Epithelial cell of proximal tubule (primary cell): ENCODE results near the gene CAPZB. TPM values are rescaled to one million over a fixed set of nuclear protein-coding genes. Genes with fewer than 3 reads are reported as not detected.
A peak's percentile ranks its signal among the peaks of the same experiment; 100 is the strongest.

ENCODE experiments used
- DNase-seq: peaks from one replicate; pipeline ENCODE4 v3.0.0-alpha.2; 2011; ENCODE audit warnings: low read depth
- H3K4me3 ChIP-seq: 2 replicates; pipeline ENCODE4 v1.5.1; 2011; ENCODE audit warnings: low read depth, mild to moderate bottlenecking, low read length
- CTCF ChIP-seq: conservative IDR thresholded peaks from 2 replicates; pipeline ENCODE4 v1.5.1; 2012; ENCODE audit warnings: low read depth, mild to moderate bottlenecking, low read length
- total RNA-seq: library from RNA; depleted of rRNA; stranded (reverse); fragments of >200 nt; gene quantifications from 2 replicates; pipeline ENCODE4 v1.2.3, GENCODE V29; 2015

CAPZB gene
- total RNA-seq, 1 donor from 2014 or later = 74.9 TPM

DNA sequence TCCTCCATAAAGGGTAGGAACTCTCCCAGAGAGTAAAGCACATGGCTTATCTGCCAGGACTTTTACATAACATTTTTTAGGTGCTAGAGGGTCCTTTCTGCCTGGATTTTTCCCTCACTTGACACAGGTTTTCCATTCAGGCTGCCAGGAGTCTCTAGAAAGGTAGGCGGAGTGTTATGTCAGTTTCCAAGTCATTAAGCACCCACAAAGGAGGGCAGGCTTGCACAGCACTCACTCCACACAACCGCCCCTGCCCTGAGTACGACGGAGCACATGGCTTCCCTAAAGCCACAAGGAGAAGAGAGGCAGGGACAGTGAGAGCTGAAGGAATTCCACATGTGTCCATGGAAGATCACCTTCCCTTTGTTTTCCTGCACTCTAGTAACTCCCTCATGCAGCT, 55.7 kb downstream of the CAPZB start:
- TF ChIP-seq CTCF = no peak
- no peak overlapping the region for H3K4me3 ChIP-seq
- DNase-seq = peak; percentile 31

DNA sequence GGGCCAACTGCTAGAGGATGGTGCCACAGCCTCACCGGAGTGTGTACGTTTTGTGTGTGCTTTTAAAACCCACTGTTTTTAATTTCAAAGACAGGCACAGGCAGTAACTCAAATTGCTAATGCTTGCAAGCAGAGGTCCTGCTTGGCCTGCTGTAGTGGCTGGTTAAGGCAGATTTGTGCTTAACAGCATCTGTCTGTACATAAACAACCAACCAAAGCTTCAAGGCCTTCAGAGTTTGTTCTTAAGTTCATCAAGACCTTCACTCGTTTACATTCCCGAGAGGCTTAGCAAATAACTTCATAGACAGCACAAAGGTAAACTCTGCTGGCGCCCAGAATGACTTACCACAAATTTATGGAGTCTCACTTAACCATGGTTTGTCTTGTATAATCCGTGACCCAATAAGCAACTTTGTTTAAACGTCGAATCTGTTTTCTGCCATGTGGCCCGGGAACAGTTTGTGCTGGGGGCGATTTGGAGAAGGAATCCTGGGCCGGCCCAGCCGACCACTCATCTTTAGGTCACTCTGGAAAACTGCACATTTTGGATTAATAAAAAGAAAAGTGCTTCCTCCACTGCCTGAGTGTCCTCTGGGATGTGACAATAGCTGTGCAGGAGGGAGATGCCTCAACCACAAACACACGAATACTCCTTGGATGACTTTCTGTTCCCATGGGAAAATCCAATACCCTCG, 58.1 kb downstream of the CAPZB start:
- H3K4me3 ChIP-seq = no peak overlapping the region
- no peak for DNase-seq
- TF ChIP-seq CTCF = no peak

DNA sequence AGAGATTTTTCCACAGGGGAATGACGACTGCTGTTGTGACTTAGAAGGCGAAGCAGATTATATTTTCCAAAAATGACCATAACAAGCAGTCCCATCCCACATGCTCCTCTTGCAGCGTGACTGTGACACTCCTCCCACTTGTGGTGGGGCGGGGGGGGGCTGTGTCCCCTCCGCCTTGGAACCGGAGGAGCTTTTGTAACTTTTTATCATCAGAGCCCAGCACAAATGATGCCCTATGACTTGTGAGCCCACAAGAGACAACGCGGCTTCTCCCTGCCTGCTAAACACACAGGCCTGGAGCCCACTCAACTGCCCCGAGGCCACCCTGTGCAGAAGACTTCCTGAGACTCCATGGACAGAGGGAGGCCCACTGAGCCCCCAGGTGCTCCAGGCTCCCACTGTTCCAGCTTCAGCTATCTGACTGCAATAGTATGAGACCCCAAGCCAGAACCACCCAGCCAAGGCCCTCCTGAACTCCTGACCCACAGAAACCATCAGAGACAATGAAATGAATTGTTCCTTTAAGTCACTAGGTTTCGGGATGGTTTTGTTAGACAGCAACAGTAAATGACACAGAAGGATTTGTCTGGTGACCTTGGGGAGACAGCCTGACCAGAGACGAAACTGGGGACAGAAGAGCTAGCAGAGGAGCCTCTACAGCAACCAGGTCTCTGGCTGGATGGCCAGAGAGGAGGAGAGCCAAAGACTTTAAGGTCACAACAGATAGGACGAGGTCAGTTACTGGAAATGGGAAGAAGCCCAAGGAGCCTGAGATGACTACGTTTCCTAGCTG, 58.8 kb downstream of the CAPZB start:
- H3K4me3 ChIP-seq = no peak overlapping the region

DNA sequence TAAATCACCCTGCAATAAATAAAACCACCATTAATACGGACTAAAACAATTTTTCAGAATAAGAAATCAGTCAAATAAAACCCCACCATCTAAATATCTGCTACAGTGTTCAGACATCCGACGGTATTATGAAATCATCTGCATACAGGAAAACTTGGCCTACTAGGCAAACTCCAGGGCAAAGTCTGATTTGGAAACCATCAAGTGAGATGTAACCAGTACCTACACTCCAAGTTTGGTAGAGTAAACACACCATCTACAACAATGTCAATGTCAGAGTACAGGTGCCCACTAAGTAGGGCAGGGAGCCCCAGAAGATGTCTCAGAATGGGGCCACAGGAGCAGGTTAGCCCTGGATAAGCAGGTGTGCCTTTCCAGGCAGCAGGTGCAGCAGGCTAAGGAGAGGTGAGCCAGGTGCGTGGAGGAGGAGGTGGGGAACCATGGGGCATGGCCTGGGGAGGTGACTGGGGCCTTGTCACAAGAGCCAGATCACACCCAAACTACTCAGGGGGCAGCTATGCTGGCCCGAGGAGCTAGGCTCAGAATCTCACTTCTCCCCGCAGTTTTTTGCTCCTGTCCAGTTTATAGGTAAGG, 59.6 kb downstream of the CAPZB start:
- H3K4me3 ChIP-seq = no peak overlapping the region
- no peak for TF ChIP-seq CTCF
- DNase-seq = no peak

More for the DNA sequence above, 58.8 kb downstream of the CAPZB start:
- no peak for TF ChIP-seq CTCF
- DNase-seq = no peak

- TF ChIP-seq CTCF = no peak
- no peak for DNase-seq
- no peak overlapping the region for H3K4me3 ChIP-seq
Observed at GRCh38 chr1:19424651-19425570, 60.4 kb downstream of the CAPZB start.

DNA sequence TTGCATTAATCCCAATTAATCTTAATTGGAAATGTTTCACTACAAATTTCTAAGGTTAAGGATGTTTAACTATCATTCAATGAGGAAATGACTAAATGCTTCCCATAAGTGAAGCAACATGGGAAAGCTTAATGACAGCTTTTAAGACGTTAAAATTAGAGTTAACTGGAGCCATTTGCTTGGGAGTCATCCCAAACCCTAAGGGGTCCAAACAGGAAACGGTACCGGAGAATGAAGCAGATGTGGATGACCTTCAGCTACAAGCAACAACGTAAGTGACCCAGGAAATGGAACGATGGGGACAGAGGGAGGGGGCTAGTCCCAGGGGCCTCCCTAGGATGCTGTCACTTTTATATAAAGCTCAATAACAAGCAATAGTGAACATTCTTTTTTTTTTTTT, 62.2 kb downstream of the CAPZB start:
- no peak overlapping the region for H3K4me3 ChIP-seq
- no peak for TF ChIP-seq CTCF
- DNase-seq = no peak
